Neural cell (in vitro differentiated cells): ENCODE results near the gene POLR1E. TPM values are rescaled to one million over a fixed set of nuclear protein-coding genes. Genes with fewer than 3 reads are reported as not detected.

Experiments used
- H2AFZ ChIP-seq: fragments of 200-600, 300-800 bp; sonication (generic), shearing (Covaris generic); 2 replicates; pipeline ENCODE4 v1.6.0; 2014; ENCODE audit warnings: low read depth, mild to moderate bottlenecking, antibody characterized with exemption, low read length, moderate library complexity
- H3F3A ChIP-seq: fragments of 200-600 bp; shearing (Covaris generic); 2 replicates; pipeline ENCODE4 v1.6.1; 2016; ENCODE audit warnings: mild to moderate bottlenecking, moderate library complexity, mixed read lengths, antibody characterized with exemption, low read length; ENCODE audit not compliant: insufficient read depth, poor library complexity, severe bottlenecking
- H3K27ac ChIP-seq: fragments of 200-600, 300-800 bp; sonication (generic), shearing (Covaris generic); 2 replicates; pipeline ENCODE4 v1.5.1; 2014; ENCODE audit warnings: mild to moderate bottlenecking, low read length, moderate library complexity
- H3K27me3 ChIP-seq: fragments of 300-800, 200-600 bp; sonication (generic), shearing (Covaris generic); 2 replicates; pipeline ENCODE4 v1.6.0; 2014; ENCODE audit warnings: mild to moderate bottlenecking, low read depth, low read length, moderate library complexity; ENCODE audit not compliant: insufficient read depth
- H3K36me3 ChIP-seq: fragments of 300-800, 200-600 bp; sonication (generic), shearing (Covaris generic); 2 replicates; pipeline ENCODE4 v1.5.1; 2014; ENCODE audit warnings: mild to moderate bottlenecking, antibody characterized with exemption, low read length, moderate library complexity; ENCODE audit not compliant: insufficient read depth
- H3K4me2 ChIP-seq: fragments of 300-800, 200-600 bp; sonication (generic), shearing (Covaris generic); 2 replicates; pipeline ENCODE4 v1.6.0; 2014; ENCODE audit warnings: mild to moderate bottlenecking, low read length
- H3K4me3 ChIP-seq: fragments of 300-800, 200-600 bp; sonication (generic), shearing (Covaris generic); 2 replicates; pipeline ENCODE4 v1.5.1; 2014; ENCODE audit warnings: mild to moderate bottlenecking, low read length, moderate library complexity
- H3K79me2 ChIP-seq: fragments of 200-600 bp; shearing (Covaris generic); replicated peaks from 2 replicates; pipeline ENCODE4 v1.6.0; 2014; ENCODE audit warnings: mild to moderate bottlenecking, low read length, moderate library complexity; ENCODE audit not compliant: insufficient read depth
- H3K9ac ChIP-seq: fragments of 300-800, 200-600 bp; sonication (generic), shearing (Covaris generic); 2 replicates; pipeline ENCODE4 v1.6.1; 2016; ENCODE audit warnings: mild to moderate bottlenecking, low read length, mixed read lengths
- H3K9me2 ChIP-seq: fragments of 200-600 bp; shearing (Covaris generic); 2 replicates; pipeline ENCODE4 v1.6.1; 2016; ENCODE audit warnings: mild to moderate bottlenecking, low read length, mixed read lengths; ENCODE audit not compliant: insufficient read depth
- H3K9me3 ChIP-seq: fragments of 200-600, 300-800 bp; sonication (generic), shearing (Covaris generic); 2 replicates; pipeline ENCODE4 v1.6.1; 2016; ENCODE audit warnings: mild to moderate bottlenecking, mixed run types, low read length, moderate library complexity, mixed read lengths
- H4K20me1 ChIP-seq: fragments of 200-600 bp; shearing (Covaris generic); 2 replicates; pipeline ENCODE4 v1.6.1; 2016; ENCODE audit warnings: mild to moderate bottlenecking, mixed run types; ENCODE audit not compliant: insufficient read depth
- CTCF ChIP-seq: fragments of 450-650 bp; IDR thresholded peaks from 2 replicates; pipeline ENCODE4 v1.5.1; 2014; ENCODE audit warnings: antibody characterized with exemption, mild to moderate bottlenecking, moderate library complexity; ENCODE audit not compliant: poor library complexity, severe bottlenecking
- EP300 ChIP-seq: fragments of 450-650 bp; conservative IDR thresholded peaks from 2 replicates; pipeline ENCODE4 v1.6.1; 2014; ENCODE audit warnings: antibody characterized with exemption, mild to moderate bottlenecking, moderate library complexity; ENCODE audit not compliant: poor library complexity, severe bottlenecking
- EZH2 ChIP-seq: fragments of 200-600, 300-800 bp; shearing (Covaris generic), sonication (generic); IDR thresholded peaks from 2 replicates; pipeline ENCODE4 v1.6.1; 2014; ENCODE audit warnings: antibody characterized with exemption, low read length, borderline replicate concordance, mild to moderate bottlenecking; ENCODE audit not compliant: insufficient read depth, poor library complexity, severe bottlenecking
- MXI1 ChIP-seq: fragments of 450-650 bp; conservative IDR thresholded peaks from 2 replicates; pipeline ENCODE4 v1.6.1; 2014; ENCODE audit warnings: antibody characterized with exemption, mild to moderate bottlenecking; ENCODE audit not compliant: poor library complexity, severe bottlenecking
- POLR2AphosphoS5 ChIP-seq: IDR thresholded peaks from 2 replicates; pipeline ENCODE4 v1.6.1; 2012
- RAD21 ChIP-seq: fragments of 450-650 bp; conservative IDR thresholded peaks from 2 replicates; pipeline ENCODE4 v1.6.1; 2014; ENCODE audit warnings: antibody characterized with exemption, mild to moderate bottlenecking, moderate library complexity
- REST ChIP-seq: IDR thresholded peaks from 2 replicates; pipeline ENCODE4 v1.6.1; 2012; ENCODE audit warnings: borderline replicate concordance
- SMC3 ChIP-seq: fragments of 450-650 bp; conservative IDR thresholded peaks from 2 replicates; pipeline ENCODE4 v1.6.1; 2014; ENCODE audit warnings: antibody characterized with exemption, mild to moderate bottlenecking, moderate library complexity; ENCODE audit not compliant: poor library complexity
- TAF1 ChIP-seq: IDR thresholded peaks from 2 replicates; pipeline ENCODE4 v1.6.1; 2012; ENCODE audit warnings: low read depth
- polyA plus RNA-seq: library from polyadenylated mRNA; depleted of rRNA; stranded (reverse); fragments of >200 nt; gene quantifications from 2 replicates; pipeline ENCODE4 v1.2.3, GENCODE V29; 2014

POLR1E gene
- polyA plus RNA-seq, 1 donor from 2014 or later, result 19.1 TPM

- H3K27me3 ChIP-seq, result no peaks in the 10 kb centered on the region
- H3K79me2 ChIP-seq, result peaks cover 9% of the 10 kb centered on the region
- H3K9me3 ChIP-seq, result no peaks in the 10 kb centered on the region
- H3K4me3 ChIP-seq, result no peak overlapping the region
- H3K36me3 ChIP-seq, result no peaks in the 10 kb centered on the region
- H3K9me2 ChIP-seq, result no peaks in the 10 kb centered on the region
- no peaks in the 10 kb centered on the region for H3F3A ChIP-seq
- H3K4me2 ChIP-seq, result no peak overlapping the region
- no peak overlapping the region for H3K9ac ChIP-seq
- H4K20me1 ChIP-seq, result no peaks in the 10 kb centered on the region
- TF ChIP-seq POLR2AphosphoS5, result no peak
- no peak for TF ChIP-seq REST
- TF ChIP-seq MXI1, result no peak
- TF ChIP-seq SMC3, result no peak
- TF ChIP-seq EZH2, result no peak
- no peak for TF ChIP-seq RAD21
- TF ChIP-seq EP300, result no peak
- no peak overlapping the region for H2AFZ ChIP-seq
- H3K27ac ChIP-seq, result no peak overlapping the region
These were observed 39.3 kb upstream of the POLR1E start for GRCh38 chr9:37446401-37446800.

- Histone ChIP-seq H2AFZ (no peak overlapping the region), H3K79me2 (peaks cover 9% of the 10 kb centered on the region), H3K9me3 (no peaks in the 10 kb centered on the region), H3F3A (no peaks in the 10 kb centered on the region), H3K27me3 (no peaks in the 10 kb centered on the region), H3K36me3 (no peaks in the 10 kb centered on the region), H3K27ac (no peak overlapping the region), H3K9me2 (no peaks in the 10 kb centered on the region), H3K4me2 (no peak overlapping the region), H3K4me3 (no peak overlapping the region), H3K9ac (no peak overlapping the region), H4K20me1 (no peaks in the 10 kb centered on the region)
- TF ChIP-seq MXI1 (no peak), EZH2 (no peak), SMC3 (no peak), TAF1 (no peak), POLR2AphosphoS5 (no peak), EP300 (no peak)
These were observed 38.6 kb upstream of the POLR1E start for GRCh38 chr9:37447111-37447510.

GRCh38 chr9:37449862-37450632, 35.7 kb upstream of the POLR1E start:
- peaks cover 5% of the 10 kb centered on the region for H3K79me2 ChIP-seq
- no peaks in the 10 kb centered on the region for H3K36me3 ChIP-seq
- no peaks in the 10 kb centered on the region for H4K20me1 ChIP-seq
- no peaks in the 10 kb centered on the region for H3K9me2 ChIP-seq
- H3F3A ChIP-seq, result no peaks in the 10 kb centered on the region
- no peak overlapping the region for H2AFZ ChIP-seq
- no peak overlapping the region for H3K4me2 ChIP-seq
- no peak overlapping the region for H3K9ac ChIP-seq
- H3K27me3 ChIP-seq, result no peaks in the 10 kb centered on the region
- H3K9me3 ChIP-seq, result no peaks in the 10 kb centered on the region
- TF ChIP-seq POLR2AphosphoS5 (no peak), EP300 (no peak), EZH2 (no peak), SMC3 (no peak), TAF1 (no peak), CTCF (no peak), MXI1 (no peak), REST (no peak), RAD21 (no peak)
- H3K27ac ChIP-seq, result no peak overlapping the region
- no peak overlapping the region for H3K4me3 ChIP-seq
